Liver (tissue), 3 donors: ENCODE measurements around the gene SRPX.

Experiments
- EGR1 ChIP-seq, 2 donors: IDR thresholded peaks; 2 replicates each; pipeline ENCODE4 v1.6.1; 2016 to 2018; ENCODE audit warnings: antibody characterized with exemption in 2 of 2, low read depth in 2 of 2
- GABPA ChIP-seq, 2 donors: IDR thresholded peaks in 1 of 2; conservative IDR thresholded peaks in 1 of 2; 2 replicates each; pipeline ENCODE4 v1.6.1; 2016; ENCODE audit warnings: antibody characterized with exemption in 2 of 2, mild to moderate bottlenecking in 1 of 2, moderate library complexity in 1 of 2
- HNF4G ChIP-seq: IDR thresholded peaks from 2 replicates; pipeline ENCODE4 v1.6.1; 2016; ENCODE audit warnings: antibody characterized with exemption
- JUND ChIP-seq, 2 donors: IDR thresholded peaks; 2 replicates each; pipeline ENCODE4 v1.6.1; 2016; ENCODE audit warnings: antibody characterized with exemption in 2 of 2
- NR2F2 ChIP-seq: IDR thresholded peaks from 2 replicates; pipeline ENCODE4 v1.6.1; 2016; ENCODE audit warnings: antibody characterized with exemption
- RAD21 ChIP-seq, 2 donors: IDR thresholded peaks; 2 replicates each; pipeline ENCODE4 v1.6.1; 2016; ENCODE audit warnings: antibody characterized with exemption in 2 of 2, mild to moderate bottlenecking in 2 of 2
- RXRA ChIP-seq, 2 donors: IDR thresholded peaks; 2 replicates each; pipeline ENCODE4 v1.6.1; 2017 to 2018; ENCODE audit warnings: antibody characterized with exemption in 2 of 2, mild to moderate bottlenecking in 1 of 2
- SP1 ChIP-seq: IDR thresholded peaks from 2 replicates; pipeline ENCODE4 v1.6.1; 2018; ENCODE audit warnings: antibody characterized with exemption, mild to moderate bottlenecking
- TAF1 ChIP-seq: conservative IDR thresholded peaks from 2 replicates; pipeline ENCODE4 v1.6.1; 2016; ENCODE audit warnings: antibody characterized with exemption, mild to moderate bottlenecking
- YY1 ChIP-seq: IDR thresholded peaks from 2 replicates; pipeline ENCODE4 v1.6.1; 2016; ENCODE audit warnings: antibody characterized with exemption, mild to moderate bottlenecking
- TF ChIP-seq, protein P1 (sequence below): fragments of 150-350 bp; IDR thresholded peaks from 2 replicates; pipeline ENCODE4 v1.5.1; 2017; ENCODE audit warnings: improper control_type of control experiment, low read depth, low read length; ENCODE audit not compliant: missing input control
- TF ChIP-seq, protein P2 (sequence below): IDR thresholded peaks from 2 replicates; pipeline ENCODE4 v1.6.1; 2016; ENCODE audit warnings: antibody characterized with exemption
- TF ChIP-seq, protein P3 (sequence below): IDR thresholded peaks from 2 replicates; pipeline ENCODE4 v1.6.1; 2016; ENCODE audit warnings: antibody characterized with exemption, mild to moderate bottlenecking
- TF ChIP-seq, protein P4 (sequence below): IDR thresholded peaks from 2 replicates; pipeline ENCODE4 v1.6.1; 2016; ENCODE audit warnings: antibody characterized with exemption
- donor health status: healthy.
- donor health status: healthy.

DNA sequence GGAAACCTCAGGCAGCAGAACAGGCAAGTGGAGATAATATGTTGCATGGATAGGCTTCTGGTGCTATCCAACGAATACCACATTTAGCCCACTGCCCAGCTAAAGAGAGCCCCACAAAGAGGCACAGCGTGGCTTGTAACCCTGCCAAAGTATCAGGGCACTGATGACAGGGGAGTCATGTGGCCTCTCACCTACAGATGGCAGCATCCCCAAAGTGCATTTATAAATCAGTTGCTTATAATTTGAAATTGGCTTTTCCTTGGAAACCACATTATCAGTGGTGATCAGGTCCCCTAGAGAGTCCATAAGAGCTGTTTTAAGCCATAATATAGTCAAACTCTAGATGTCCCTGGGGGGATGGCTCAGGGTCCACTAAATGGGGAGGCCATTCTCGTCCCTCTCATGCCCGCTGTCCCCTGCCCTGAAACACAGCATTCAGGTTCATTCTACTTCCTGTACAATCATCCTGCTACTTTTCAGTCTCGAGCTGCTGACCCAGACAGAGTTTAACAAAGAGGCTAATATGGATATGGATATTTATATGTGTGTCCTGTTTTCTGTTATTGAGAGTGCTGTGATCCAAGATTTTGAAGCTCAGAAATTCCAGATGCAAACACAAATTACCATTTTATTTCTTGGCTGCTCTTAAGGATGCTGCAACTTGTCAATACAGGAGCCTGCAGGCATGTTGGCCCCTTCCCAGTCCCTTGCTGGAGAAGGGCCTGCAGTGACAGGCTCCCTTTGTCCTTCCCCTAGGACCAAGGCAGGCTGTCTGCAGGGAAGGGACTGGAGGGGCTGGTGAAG lies 28.5 kb downstream of the SRPX start:
- TF ChIP-seq TAF1, result no peak
- TF ChIP-seq, protein P1, sequence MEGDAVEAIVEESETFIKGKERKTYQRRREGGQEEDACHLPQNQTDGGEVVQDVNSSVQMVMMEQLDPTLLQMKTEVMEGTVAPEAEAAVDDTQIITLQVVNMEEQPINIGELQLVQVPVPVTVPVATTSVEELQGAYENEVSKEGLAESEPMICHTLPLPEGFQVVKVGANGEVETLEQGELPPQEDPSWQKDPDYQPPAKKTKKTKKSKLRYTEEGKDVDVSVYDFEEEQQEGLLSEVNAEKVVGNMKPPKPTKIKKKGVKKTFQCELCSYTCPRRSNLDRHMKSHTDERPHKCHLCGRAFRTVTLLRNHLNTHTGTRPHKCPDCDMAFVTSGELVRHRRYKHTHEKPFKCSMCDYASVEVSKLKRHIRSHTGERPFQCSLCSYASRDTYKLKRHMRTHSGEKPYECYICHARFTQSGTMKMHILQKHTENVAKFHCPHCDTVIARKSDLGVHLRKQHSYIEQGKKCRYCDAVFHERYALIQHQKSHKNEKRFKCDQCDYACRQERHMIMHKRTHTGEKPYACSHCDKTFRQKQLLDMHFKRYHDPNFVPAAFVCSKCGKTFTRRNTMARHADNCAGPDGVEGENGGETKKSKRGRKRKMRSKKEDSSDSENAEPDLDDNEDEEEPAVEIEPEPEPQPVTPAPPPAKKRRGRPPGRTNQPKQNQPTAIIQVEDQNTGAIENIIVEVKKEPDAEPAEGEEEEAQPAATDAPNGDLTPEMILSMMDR, result peak; percentile 53
- no peak for TF ChIP-seq YY1
- TF ChIP-seq JUND (IDR thresholded peaks at IDR 0.05), result no peak
- TF ChIP-seq, protein P2, sequence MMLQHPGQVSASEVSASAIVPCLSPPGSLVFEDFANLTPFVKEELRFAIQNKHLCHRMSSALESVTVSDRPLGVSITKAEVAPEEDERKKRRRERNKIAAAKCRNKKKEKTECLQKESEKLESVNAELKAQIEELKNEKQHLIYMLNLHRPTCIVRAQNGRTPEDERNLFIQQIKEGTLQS, result no peak
- no peak for TF ChIP-seq SP1
- TF ChIP-seq, protein P3, sequence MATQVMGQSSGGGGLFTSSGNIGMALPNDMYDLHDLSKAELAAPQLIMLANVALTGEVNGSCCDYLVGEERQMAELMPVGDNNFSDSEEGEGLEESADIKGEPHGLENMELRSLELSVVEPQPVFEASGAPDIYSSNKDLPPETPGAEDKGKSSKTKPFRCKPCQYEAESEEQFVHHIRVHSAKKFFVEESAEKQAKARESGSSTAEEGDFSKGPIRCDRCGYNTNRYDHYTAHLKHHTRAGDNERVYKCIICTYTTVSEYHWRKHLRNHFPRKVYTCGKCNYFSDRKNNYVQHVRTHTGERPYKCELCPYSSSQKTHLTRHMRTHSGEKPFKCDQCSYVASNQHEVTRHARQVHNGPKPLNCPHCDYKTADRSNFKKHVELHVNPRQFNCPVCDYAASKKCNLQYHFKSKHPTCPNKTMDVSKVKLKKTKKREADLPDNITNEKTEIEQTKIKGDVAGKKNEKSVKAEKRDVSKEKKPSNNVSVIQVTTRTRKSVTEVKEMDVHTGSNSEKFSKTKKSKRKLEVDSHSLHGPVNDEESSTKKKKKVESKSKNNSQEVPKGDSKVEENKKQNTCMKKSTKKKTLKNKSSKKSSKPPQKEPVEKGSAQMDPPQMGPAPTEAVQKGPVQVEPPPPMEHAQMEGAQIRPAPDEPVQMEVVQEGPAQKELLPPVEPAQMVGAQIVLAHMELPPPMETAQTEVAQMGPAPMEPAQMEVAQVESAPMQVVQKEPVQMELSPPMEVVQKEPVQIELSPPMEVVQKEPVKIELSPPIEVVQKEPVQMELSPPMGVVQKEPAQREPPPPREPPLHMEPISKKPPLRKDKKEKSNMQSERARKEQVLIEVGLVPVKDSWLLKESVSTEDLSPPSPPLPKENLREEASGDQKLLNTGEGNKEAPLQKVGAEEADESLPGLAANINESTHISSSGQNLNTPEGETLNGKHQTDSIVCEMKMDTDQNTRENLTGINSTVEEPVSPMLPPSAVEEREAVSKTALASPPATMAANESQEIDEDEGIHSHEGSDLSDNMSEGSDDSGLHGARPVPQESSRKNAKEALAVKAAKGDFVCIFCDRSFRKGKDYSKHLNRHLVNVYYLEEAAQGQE, result no peak
- TF ChIP-seq EGR1 (IDR thresholded peaks at IDR 0.05; ENCODE audit: low read depth in 2 of 2), result no peak
- TF ChIP-seq RAD21 (IDR thresholded peaks at IDR 0.05), result peak; percentile 69 to 73
- TF ChIP-seq, protein P4, sequence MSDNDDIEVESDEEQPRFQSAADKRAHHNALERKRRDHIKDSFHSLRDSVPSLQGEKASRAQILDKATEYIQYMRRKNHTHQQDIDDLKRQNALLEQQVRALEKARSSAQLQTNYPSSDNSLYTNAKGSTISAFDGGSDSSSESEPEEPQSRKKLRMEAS, result no peak
- no peak for TF ChIP-seq NR2F2
- no peak for TF ChIP-seq HNF4G
- no peak for TF ChIP-seq GABPA (IDR thresholded peaks at IDR 0.05 in 1 of 2, conservative IDR thresholded peaks at IDR 0.05 in 1 of 2)
- no peak for TF ChIP-seq RXRA (IDR thresholded peaks at IDR 0.05)
